SK-N-SH treated with all-trans-retinoic acid at 6 μM for 48 hours (cell line): ENCODE results near the gene ADGRG7.

ENCODE experiments used
- BACH2 ChIP-seq: fragments of 250-450 bp; sonication (Bioruptor Pico); IDR thresholded peaks from 2 replicates; pipeline ENCODE4 v1.9.0; 2021; ENCODE audit warnings: mild to moderate bottlenecking, borderline replicate concordance
- CSDC2 ChIP-seq: fragments of 250-450 bp; sonication (Bioruptor Pico); IDR thresholded peaks from 2 replicates; pipeline ENCODE4 v1.5.0; 2020; ENCODE audit warnings: mild to moderate bottlenecking, moderate library complexity
- ESRRG ChIP-seq: fragments of 250-450 bp; sonication (Bioruptor Pico); IDR thresholded peaks from 2 replicates; pipeline ENCODE4 v1.6.1; 2021; ENCODE audit warnings: mild to moderate bottlenecking
- ISL1 ChIP-seq: fragments of 250-450 bp; sonication (Bioruptor Pico); IDR thresholded peaks from 2 replicates; pipeline ENCODE4 v2.1.2; 2022; ENCODE audit warnings: mild to moderate bottlenecking, moderate library complexity
- OSR1 ChIP-seq: fragments of 250-450 bp; sonication (Bioruptor Pico); IDR thresholded peaks from 2 replicates; pipeline ENCODE4 v1.8.0; 2022; ENCODE audit warnings: moderate library complexity, mild to moderate bottlenecking, inconsistent platforms
- PPARA ChIP-seq: fragments of 250-450 bp; sonication (Bioruptor Pico); IDR thresholded peaks from 2 replicates; pipeline ENCODE4 v1.5.0; 2020; ENCODE audit warnings: mild to moderate bottlenecking, borderline replicate concordance
- RARB ChIP-seq: fragments of 250-450 bp; sonication (Bioruptor Pico); IDR thresholded peaks from 2 replicates; pipeline ENCODE4 v1.8.0; 2021; ENCODE audit warnings: mild to moderate bottlenecking, moderate library complexity
- TOX ChIP-seq: fragments of 250-450 bp; sonication (Bioruptor Pico); IDR thresholded peaks from 2 replicates; pipeline ENCODE4 v1.8.0; 2021; ENCODE audit warnings: mild to moderate bottlenecking, moderate library complexity, borderline replicate concordance
- TSHZ2 ChIP-seq: fragments of 250-450 bp; sonication (Bioruptor Pico); IDR thresholded peaks from 2 replicates; pipeline ENCODE4 v1.5.0; 2020; ENCODE audit warnings: mild to moderate bottlenecking, moderate library complexity
- ZFP30 ChIP-seq: fragments of 450-650 bp; formaldehyde crosslinking; IDR thresholded peaks from 2 replicates; pipeline ENCODE4 v1.5.0; 2022; ENCODE audit warnings: mild to moderate bottlenecking, moderate library complexity
- ZNF565 ChIP-seq: fragments of 450-650 bp; formaldehyde crosslinking; conservative IDR thresholded peaks from 2 replicates; pipeline ENCODE4 v1.5.0; 2020; ENCODE audit warnings: low read depth, mild to moderate bottlenecking, moderate library complexity
- ZNF8 ChIP-seq: fragments of 450-650 bp; formaldehyde crosslinking; IDR thresholded peaks from 2 replicates; pipeline ENCODE4 v1.5.0; 2020; ENCODE audit warnings: mild to moderate bottlenecking, moderate library complexity
- TF ChIP-seq, protein P1 (sequence below): fragments of 250-450 bp; sonication (Bioruptor Pico); IDR thresholded peaks from 2 replicates; pipeline ENCODE4 v1.5.1; 2020; ENCODE audit warnings: low read depth, mild to moderate bottlenecking, moderate library complexity
- TF ChIP-seq, protein P2 (sequence below): fragments of 250-450 bp; sonication (Bioruptor Pico); IDR thresholded peaks from 2 replicates; pipeline ENCODE4 v1.8.0; 2020; ENCODE audit warnings: mild to moderate bottlenecking, moderate library complexity, borderline replicate concordance

- TF ChIP-seq ZFP30 (CRISPR knock-in tag) (no peak), ISL1 (CRISPR knock-in tag) (no peak), CSDC2 (no peak), RARB (CRISPR knock-in tag) (no peak), OSR1 (no peak), ZNF8 (CRISPR knock-in tag) (no peak), ZNF565 (CRISPR knock-in tag) (no peak), ESRRG (CRISPR knock-in tag) (no peak), BACH2 (CRISPR knock-in tag) (no peak), TSHZ2 (CRISPR knock-in tag) (no peak), TOX (CRISPR knock-in tag) (no peak), PPARA (no peak)
- TF ChIP-seq, protein P1, sequence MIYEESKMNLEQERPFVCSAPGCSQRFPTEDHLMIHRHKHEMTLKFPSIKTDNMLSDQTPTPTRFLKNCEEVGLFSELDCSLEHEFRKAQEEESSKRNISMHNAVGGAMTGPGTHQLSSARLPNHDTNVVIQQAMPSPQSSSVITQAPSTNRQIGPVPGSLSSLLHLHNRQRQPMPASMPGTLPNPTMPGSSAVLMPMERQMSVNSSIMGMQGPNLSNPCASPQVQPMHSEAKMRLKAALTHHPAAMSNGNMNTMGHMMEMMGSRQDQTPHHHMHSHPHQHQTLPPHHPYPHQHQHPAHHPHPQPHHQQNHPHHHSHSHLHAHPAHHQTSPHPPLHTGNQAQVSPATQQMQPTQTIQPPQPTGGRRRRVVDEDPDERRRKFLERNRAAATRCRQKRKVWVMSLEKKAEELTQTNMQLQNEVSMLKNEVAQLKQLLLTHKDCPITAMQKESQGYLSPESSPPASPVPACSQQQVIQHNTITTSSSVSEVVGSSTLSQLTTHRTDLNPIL (CRISPR knock-in tag), result no peak
- TF ChIP-seq, protein P2, sequence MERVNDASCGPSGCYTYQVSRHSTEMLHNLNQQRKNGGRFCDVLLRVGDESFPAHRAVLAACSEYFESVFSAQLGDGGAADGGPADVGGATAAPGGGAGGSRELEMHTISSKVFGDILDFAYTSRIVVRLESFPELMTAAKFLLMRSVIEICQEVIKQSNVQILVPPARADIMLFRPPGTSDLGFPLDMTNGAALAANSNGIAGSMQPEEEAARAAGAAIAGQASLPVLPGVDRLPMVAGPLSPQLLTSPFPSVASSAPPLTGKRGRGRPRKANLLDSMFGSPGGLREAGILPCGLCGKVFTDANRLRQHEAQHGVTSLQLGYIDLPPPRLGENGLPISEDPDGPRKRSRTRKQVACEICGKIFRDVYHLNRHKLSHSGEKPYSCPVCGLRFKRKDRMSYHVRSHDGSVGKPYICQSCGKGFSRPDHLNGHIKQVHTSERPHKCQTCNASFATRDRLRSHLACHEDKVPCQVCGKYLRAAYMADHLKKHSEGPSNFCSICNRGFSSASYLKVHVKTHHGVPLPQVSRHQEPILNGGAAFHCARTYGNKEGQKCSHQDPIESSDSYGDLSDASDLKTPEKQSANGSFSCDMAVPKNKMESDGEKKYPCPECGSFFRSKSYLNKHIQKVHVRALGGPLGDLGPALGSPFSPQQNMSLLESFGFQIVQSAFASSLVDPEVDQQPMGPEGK (CRISPR knock-in tag), result no peak
These were observed 47.5 kb downstream of the ADGRG7 start for GRCh38 chr3:100656945-100657344.
